Upper lobe of left lung (tissue), 6 donors: ENCODE measurements around the gene TRMT6. TPM values are rescaled to one million over a fixed set of nuclear protein-coding genes. Genes with fewer than 3 reads are reported as not detected.

ENCODE experiments used
- ATAC-seq, 2 donors: fragments of 200-7000 bp; cut with Tn5 transposase; one replicate each; pipeline ENCODE4 v1.9.1; 2022; ENCODE audit warnings: mild to moderate bottlenecking in 2 of 2, moderate library complexity in 2 of 2; ENCODE audit not compliant: low FRiP score in 2 of 2
- DNase-seq, 2 donors: peaks; one replicate each; pipeline ENCODE4 v3.0.0-alpha.2; 2019 to 2020
- H3K27ac ChIP-seq, 4 donors: fragments of 200-600 bp; sonication (generic); one replicate each; pipeline ENCODE4 v1.5.1; 2016 to 2019
- H3K27me3 ChIP-seq, 4 donors: fragments of 200-600 bp; sonication (generic); one replicate each; pipeline ENCODE4 v1.5.1; 2017 to 2019
- H3K36me3 ChIP-seq, 4 donors: fragments of 200-600 bp; sonication (generic); one replicate each; pipeline ENCODE4 v1.5.1; 2016 to 2019
- H3K4me1 ChIP-seq, 4 donors: fragments of 200-600 bp; sonication (generic); one replicate each; pipeline ENCODE4 v1.5.1; 2018 to 2019
- H3K4me3 ChIP-seq, 4 donors: fragments of 200-600 bp; sonication (generic); one replicate each; pipeline ENCODE4 v1.5.1; 2017 to 2019; ENCODE audit warnings: mild to moderate bottlenecking in 2 of 4, moderate library complexity in 1 of 4
- H3K9me3 ChIP-seq, 4 donors: fragments of 200-600 bp; sonication (generic); one replicate each; pipeline ENCODE4 v1.5.1; 2018 to 2019
- EP300 ChIP-seq, 4 donors: sonication (generic); formaldehyde crosslinking; IDR thresholded peaks; one replicate each; pipeline ENCODE4 v1.5.1; 2017; ENCODE audit warnings: antibody characterized with exemption in 4 of 4, control low read depth in 2 of 4
- POLR2A ChIP-seq, 4 donors: fragments of 450-650 bp; IDR thresholded peaks; one replicate each; pipeline ENCODE4 v1.5.1; 2016 to 2017; ENCODE audit warnings: antibody characterized with exemption in 4 of 4, mild to moderate bottlenecking in 2 of 4
- POLR2AphosphoS5 ChIP-seq, 2 donors: sonication (generic); formaldehyde crosslinking; IDR thresholded peaks; one replicate each; pipeline ENCODE4 v1.5.1; 2017; ENCODE audit warnings: antibody characterized with exemption in 2 of 2
- WGBS, 2 donors: methylation state at CpG; one replicate each; pipeline ENCODE4 v1.1.5; 2017 to 2018; 5-methylcytosine and 5-hydroxymethylcytosine counted together
- total RNA-seq, 6 donors: library from RNA; depleted of rRNA in 4 of 6; stranded (reverse); fragments of >200 nt in 4 of 6; gene quantifications; one replicate each; pipeline versions ENCODE4 v1.1.0 to v1.2.1, GENCODE V29; 2016 to 2021
- TF ChIP-seq, protein P1 (sequence below), 6 experiments: fragments of 450-650 bp in 4 of 6; fragments of 200-600 bp in 2 of 6; sonication (generic) in 2 of 6; IDR thresholded peaks; one replicate each; pipeline ENCODE4 v1.5.1; 2016 to 2019; ENCODE audit warnings: antibody characterized with exemption in 6 of 6
- donor health status: DM: no; HTN: no; CAD: no; lungs with moderate emphysema.
- donor health status: DM: no; HTN: yes; CAD: no; lungs with severe emphysema.

TRMT6 gene
- total RNA-seq, 6 donors from 2014 or later, result 3.9 to 14.3 (median 7.7) TPM

DNA sequence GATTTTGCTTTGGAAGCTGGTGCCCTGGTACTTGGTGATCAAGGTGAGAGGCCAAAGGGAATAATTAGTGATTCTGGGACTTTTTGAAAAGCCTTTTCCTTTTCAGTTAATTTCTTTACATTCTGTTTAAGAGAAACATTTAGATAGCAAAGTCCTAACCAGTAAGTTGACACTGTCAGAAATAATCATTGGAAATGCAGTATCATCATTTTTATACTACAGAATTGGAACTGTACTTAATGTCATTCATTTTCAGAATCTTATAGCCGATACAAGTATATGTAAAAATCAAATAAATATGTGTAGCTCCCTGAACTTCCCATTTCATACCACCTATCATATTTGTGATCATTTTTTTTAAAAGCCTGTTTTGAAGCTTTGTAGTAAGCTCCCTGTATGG lies 27.6 kb upstream of the TRMT6 start:
- 97 to 100% methylated on average over 1 of the region's 1 CpG for WGBS, 2 donors
- Histone ChIP-seq H3K27ac (no peak overlapping the region), H3K27me3 (no peaks in the 10 kb centered on the region), H3K4me1 (no peaks in the 10 kb centered on the region), H3K9me3 (no peaks in the 10 kb centered on the region), H3K4me3 (no peak overlapping the region), H3K36me3 (peaks cover 0 to 22% (median 8%) of the 10 kb centered on the region in 4 donors)
- DNase-seq, result no peak
- TF ChIP-seq, protein P1, sequence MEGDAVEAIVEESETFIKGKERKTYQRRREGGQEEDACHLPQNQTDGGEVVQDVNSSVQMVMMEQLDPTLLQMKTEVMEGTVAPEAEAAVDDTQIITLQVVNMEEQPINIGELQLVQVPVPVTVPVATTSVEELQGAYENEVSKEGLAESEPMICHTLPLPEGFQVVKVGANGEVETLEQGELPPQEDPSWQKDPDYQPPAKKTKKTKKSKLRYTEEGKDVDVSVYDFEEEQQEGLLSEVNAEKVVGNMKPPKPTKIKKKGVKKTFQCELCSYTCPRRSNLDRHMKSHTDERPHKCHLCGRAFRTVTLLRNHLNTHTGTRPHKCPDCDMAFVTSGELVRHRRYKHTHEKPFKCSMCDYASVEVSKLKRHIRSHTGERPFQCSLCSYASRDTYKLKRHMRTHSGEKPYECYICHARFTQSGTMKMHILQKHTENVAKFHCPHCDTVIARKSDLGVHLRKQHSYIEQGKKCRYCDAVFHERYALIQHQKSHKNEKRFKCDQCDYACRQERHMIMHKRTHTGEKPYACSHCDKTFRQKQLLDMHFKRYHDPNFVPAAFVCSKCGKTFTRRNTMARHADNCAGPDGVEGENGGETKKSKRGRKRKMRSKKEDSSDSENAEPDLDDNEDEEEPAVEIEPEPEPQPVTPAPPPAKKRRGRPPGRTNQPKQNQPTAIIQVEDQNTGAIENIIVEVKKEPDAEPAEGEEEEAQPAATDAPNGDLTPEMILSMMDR (IDR thresholded peaks at IDR 0.05), result no peak
- TF ChIP-seq EP300 (IDR thresholded peaks at IDR 0.05) (no peak), POLR2AphosphoS5 (IDR thresholded peaks at IDR 0.05) (no peak), POLR2A (IDR thresholded peaks at IDR 0.05) (no peak)
- no peak for ATAC-seq

DNA sequence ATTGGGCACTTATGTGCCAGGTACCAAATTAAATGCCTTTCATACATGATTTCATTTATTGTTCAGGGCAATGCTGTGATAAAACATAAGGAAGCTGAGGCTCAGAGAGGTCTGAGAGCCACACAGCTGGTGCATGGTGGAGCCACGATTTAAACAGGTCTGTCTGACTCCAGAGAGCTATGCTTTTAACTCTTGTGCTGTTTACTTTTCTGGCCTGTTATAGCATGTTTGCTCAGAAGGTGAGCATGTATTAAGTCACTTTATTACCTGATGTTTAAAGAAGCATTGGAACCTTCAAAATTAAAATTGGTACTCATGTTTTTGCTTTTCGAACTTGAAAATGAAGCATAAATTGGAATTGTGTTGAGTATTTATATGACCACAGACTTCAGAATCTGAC lies 26.9 kb upstream of the TRMT6 start:
- Histone ChIP-seq H3K27ac (no peak overlapping the region), H3K4me1 (no peaks in the 10 kb centered on the region), H3K9me3 (no peaks in the 10 kb centered on the region), H3K36me3 (peaks cover 0 to 22% (median 7%) of the 10 kb centered on the region in 4 donors), H3K4me3 (no peak overlapping the region), H3K27me3 (no peaks in the 10 kb centered on the region)
- WGBS, 2 donors, result 81 to 85% methylated on average over 2 of the region's 2 CpGs
- TF ChIP-seq, protein P1 (IDR thresholded peaks at IDR 0.05), result no peak
- no peak for TF ChIP-seq POLR2AphosphoS5 (IDR thresholded peaks at IDR 0.05)
- no peak for TF ChIP-seq EP300 (IDR thresholded peaks at IDR 0.05)
- no peak for TF ChIP-seq POLR2A (IDR thresholded peaks at IDR 0.05)
- ATAC-seq, result no peak
- DNase-seq, result no peak

DNA sequence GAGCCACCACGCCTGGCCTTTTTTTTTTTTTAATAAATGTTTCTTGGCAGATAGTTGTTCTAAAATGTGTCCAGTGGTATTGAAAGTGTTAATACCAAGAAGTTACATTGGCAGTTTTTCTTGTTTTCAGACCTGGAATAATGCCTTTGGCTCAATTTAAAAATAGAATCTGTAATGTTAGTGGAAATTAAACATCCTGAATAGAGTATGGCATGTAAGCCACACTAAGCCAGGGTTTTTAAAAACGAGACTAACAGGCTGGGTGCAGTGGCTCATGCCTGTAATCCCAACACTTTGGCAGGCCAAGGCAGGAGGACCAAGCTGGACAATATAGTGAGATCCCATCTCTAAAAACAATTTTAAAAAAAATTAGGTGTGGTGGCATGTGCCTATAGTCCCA lies 25.4 kb upstream of the TRMT6 start:
- Histone ChIP-seq H3K27ac (no peak overlapping the region), H3K36me3 (peaks cover 0 to 22% (median 7%) of the 10 kb centered on the region in 4 donors), H3K9me3 (no peaks in the 10 kb centered on the region), H3K4me3 (no peak overlapping the region), H3K4me1 (no peaks in the 10 kb centered on the region), H3K27me3 (no peaks in the 10 kb centered on the region)
- TF ChIP-seq POLR2A (IDR thresholded peaks at IDR 0.05) (no peak), POLR2AphosphoS5 (IDR thresholded peaks at IDR 0.05) (no peak), EP300 (IDR thresholded peaks at IDR 0.05) (no peak)
- TF ChIP-seq, protein P1 (IDR thresholded peaks at IDR 0.05), result no peak
- WGBS, 2 donors, result 83 to 84% methylated on average over 2 of the region's 2 CpGs
- DNase-seq (no peak), ATAC-seq (no peak)

DNA sequence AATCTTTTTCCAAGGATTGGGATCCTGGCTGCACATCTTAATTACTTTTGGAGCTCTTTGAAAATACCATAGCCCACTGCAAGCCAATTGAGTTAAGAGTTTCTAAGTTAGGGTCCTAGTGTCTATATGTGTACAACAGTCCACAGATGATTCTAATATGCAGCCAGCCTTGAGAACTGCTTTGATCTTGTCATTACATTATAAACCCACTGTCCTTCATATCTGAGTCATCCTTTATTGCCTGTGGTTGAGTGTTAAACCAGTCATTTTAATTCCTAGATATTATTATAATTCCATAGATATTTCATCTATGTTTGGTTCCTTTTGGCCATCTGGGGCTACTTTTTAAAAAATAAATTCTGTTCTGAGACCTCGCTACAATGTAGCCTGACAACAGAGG lies 24.2 kb upstream of the TRMT6 start:
- Histone ChIP-seq H3K27me3 (no peaks in the 10 kb centered on the region), H3K36me3 (peaks cover 0 to 22% (median 7%) of the 10 kb centered on the region in 4 donors), H3K9me3 (no peaks in the 10 kb centered on the region), H3K4me3 (no peak overlapping the region), H3K4me1 (no peaks in the 10 kb centered on the region), H3K27ac (no peak overlapping the region)
- DNase-seq, result no peak
- no peak for TF ChIP-seq EP300 (IDR thresholded peaks at IDR 0.05)
- no peak for TF ChIP-seq POLR2AphosphoS5 (IDR thresholded peaks at IDR 0.05)
- TF ChIP-seq, protein P1 (IDR thresholded peaks at IDR 0.05), result no peak
- TF ChIP-seq POLR2A (IDR thresholded peaks at IDR 0.05), result no peak
- ATAC-seq, result no peak
- WGBS, 2 donors, result 96 to 97% methylated on average over 1 of the region's 1 CpG

DNA sequence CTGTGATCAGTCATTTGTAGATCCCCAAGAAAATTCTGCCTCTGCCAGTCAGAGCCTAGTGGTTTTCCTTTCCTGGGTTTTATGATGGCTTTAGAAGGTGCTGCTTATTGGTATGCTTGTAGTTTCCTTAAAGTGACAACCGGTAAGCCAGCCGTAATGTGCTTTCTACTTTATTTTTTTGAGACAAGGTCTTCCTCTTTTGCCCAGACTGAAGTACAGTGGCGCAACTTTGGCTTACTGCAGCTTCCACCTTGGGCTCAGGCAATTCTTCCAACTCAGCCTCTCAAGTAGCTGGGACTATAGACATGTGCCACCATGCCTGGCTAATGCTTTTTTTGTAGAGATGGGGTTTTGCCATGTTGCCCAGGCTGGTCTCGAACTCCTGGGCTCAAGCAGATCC lies 23.6 kb upstream of the TRMT6 start:
- Histone ChIP-seq H3K9me3 (no peaks in the 10 kb centered on the region), H3K27ac (peak overlapping the region in 1 of 4 donors; percentile 39), H3K4me3 (no peak overlapping the region), H3K27me3 (no peaks in the 10 kb centered on the region), H3K4me1 (no peaks in the 10 kb centered on the region), H3K36me3 (peaks cover 0 to 22% (median 5%) of the 10 kb centered on the region in 4 donors)
- ATAC-seq, result peak in 1 of 2 donors; percentile 43
- peak in 1 of 2 donors; percentile 31 for DNase-seq
- WGBS, 2 donors, result 73 to 90% methylated on average over 4 of the region's 4 CpGs
- TF ChIP-seq, protein P1 (IDR thresholded peaks at IDR 0.05), result no peak
- TF ChIP-seq EP300 (IDR thresholded peaks at IDR 0.05) (no peak), POLR2A (IDR thresholded peaks at IDR 0.05) (no peak), POLR2AphosphoS5 (IDR thresholded peaks at IDR 0.05) (no peak)
